HG03378 (cell line): ENCODE results near the gene UBR1.
"Not testable (repeated sequence)": the region's sequence is repeated elsewhere in the genome, so short reads cannot be mapped to it uniquely, and the experiment has no call there.

Experiments
- ATAC-seq: cut with Tn5 transposase; IDR thresholded peaks from one replicate; pipeline ENCODE4 v1.9.1; 2021; ENCODE audit warnings: mild to moderate bottlenecking, moderate library complexity; ENCODE audit not compliant: unreplicated experiment

Gene UBR1

GRCh38 chr15:43067717-43068461 is 37.9 kb downstream of the UBR1 start:
- ATAC-seq: no peak

GRCh38 chr15:43056696-43057095 is 49.1 kb downstream of the UBR1 start:
- no peak for ATAC-seq

GRCh38 chr15:43052860-43053259 is 53.0 kb downstream of the UBR1 start:
- no peak for ATAC-seq

GRCh38 chr15:43048935-43049334 is 56.9 kb downstream of the UBR1 start:
- no peak for ATAC-seq

- ATAC-seq: no peak
These were observed 59.4 kb downstream of the UBR1 start for GRCh38 chr15:43046484-43046883.

GRCh38 chr15:43042885-43043284 is 63.0 kb downstream of the UBR1 start:
- no peak for ATAC-seq

- ATAC-seq: not testable (repeated sequence)
These were observed 64.8 kb downstream of the UBR1 start for GRCh38 chr15:43041085-43041484.

GRCh38 chr15:43035240-43035639 is 70.6 kb downstream of the UBR1 start:
- not testable (repeated sequence) for ATAC-seq

- ATAC-seq: no peak
These were observed 76.4 kb downstream of the UBR1 start for GRCh38 chr15:43029476-43029875.

GRCh38 chr15:43025150-43025549 is 80.7 kb downstream of the UBR1 start:
- no peak for ATAC-seq

- not testable (repeated sequence) for ATAC-seq
These were observed 91.2 kb downstream of the UBR1 start for GRCh38 chr15:43014671-43015070.

- ATAC-seq: no peak
These were observed 96.6 kb downstream of the UBR1 start for GRCh38 chr15:43009206-43009605.

GRCh38 chr15:43008150-43008549 is 97.7 kb downstream of the UBR1 start:
- no peak for ATAC-seq

- ATAC-seq: no peak
These were observed 98.3 kb downstream of the UBR1 start for GRCh38 chr15:43007551-43007950.

- no peak for ATAC-seq
These were observed 98.8 kb downstream of the UBR1 start for GRCh38 chr15:43006991-43007390.

- not testable (repeated sequence) for ATAC-seq
These were observed 100.8 kb downstream of the UBR1 start for GRCh38 chr15:43004886-43005595.

- no peak for ATAC-seq
These were observed 106.5 kb downstream of the UBR1 start for GRCh38 chr15:42999201-42999779.

GRCh38 chr15:42996871-42997270 is 109.0 kb downstream of the UBR1 start:
- ATAC-seq: no peak

- no peak for ATAC-seq
These were observed 111.3 kb downstream of the UBR1 start for GRCh38 chr15:42994546-42994945.

GRCh38 chr15:42992626-42993025 is 113.2 kb downstream of the UBR1 start:
- no peak for ATAC-seq

GRCh38 chr15:42986693-42987342 is 119.0 kb downstream of the UBR1 start:
- ATAC-seq: no peak
